SK-N-SH (cell line): ENCODE measurements around the gene LAMA4. TPM values are rescaled to one million over a fixed set of nuclear protein-coding genes. Genes with fewer than 3 reads are reported as not detected.

ENCODE experiments used
- CTCF ChIA-PET: fragments of 300-600, 350-600 bp; formaldehyde crosslinking; extraction: SDS; loops from one replicate; lab custom pipeline; 2021; lab: Yijun Ruan, JAX
- POLR2A ChIA-PET: fragments of 350-600 bp; sonication (Branson Sonifier 250); formaldehyde crosslinking; extraction: SDS; loops from one replicate; lab custom pipeline; 2020; ENCODE audit warnings: antibody characterized with exemption, inconsistent platforms; lab: Yijun Ruan, JAX
- DNase-seq: peaks from one replicate; pipeline ENCODE4 v3.0.0; 2012
- H2AFZ ChIP-seq: fragments of 200-600 bp; sonication (generic); 2 replicates; pipeline ENCODE4 v1.8.1; 2016; ENCODE audit warnings: antibody characterized with exemption, mild to moderate bottlenecking, low read depth
- H3F3A ChIP-seq: fragments of 200-600 bp; sonication (generic); replicated peaks from 2 replicates; pipeline ENCODE3; 2016; ENCODE audit warnings: antibody characterized with exemption, mild to moderate bottlenecking; ENCODE audit not compliant: insufficient read depth
- H3K27ac ChIP-seq, 2 experiments: fragments of 200-500 bp in 1 of 2; fragments of 200-600 bp in 1 of 2; sonication (Bioruptor generic) in 1 of 2; sonication (generic), shearing (Covaris generic) in 1 of 2; 2 replicates each; pipeline versions ENCODE4 v1.5.1 to v1.6.1; 2014 to 2016; ENCODE audit warnings: low read depth in 2 of 2, inconsistent platforms in 1 of 2, low read length in 1 of 2, mild to moderate bottlenecking in 1 of 2, mixed read lengths in 1 of 2
- H3K27me3 ChIP-seq: fragments of 200-600 bp; sonication (generic), shearing (Covaris generic); 2 replicates; pipeline ENCODE4 v1.6.1; 2016; ENCODE audit warnings: mixed run types; ENCODE audit not compliant: insufficient read depth
- H3K36me3 ChIP-seq, 2 experiments: fragments of 200-500 bp in 1 of 2; fragments of 200-600 bp in 1 of 2; sonication (Bioruptor generic) in 1 of 2; sonication (generic) in 1 of 2; replicated peaks in 1 of 2; 2 replicates each; pipeline versions ENCODE3 to v1.5.1; 2014 to 2016; ENCODE audit warnings: low read length in 1 of 2, mild to moderate bottlenecking in 1 of 2; ENCODE audit not compliant: insufficient read depth in 2 of 2, control insufficient read depth in 1 of 2
- H3K4me1 ChIP-seq, 2 experiments: fragments of 200-500 bp in 1 of 2; fragments of 200-600 bp in 1 of 2; sonication (Bioruptor generic) in 1 of 2; sonication (generic), shearing (Covaris generic) in 1 of 2; 2 replicates each; pipeline versions ENCODE4 v1.5.1 to v1.6.1; 2014 to 2016; ENCODE audit warnings: low read depth in 1 of 2, low read length in 1 of 2, mixed run types in 1 of 2; ENCODE audit not compliant: insufficient read depth in 2 of 2, control insufficient read depth in 1 of 2
- H3K4me2 ChIP-seq: fragments of 200-600 bp; sonication (generic), shearing (Covaris generic); 2 replicates; pipeline ENCODE4 v1.6.1; 2017; ENCODE audit warnings: mixed run types
- H3K4me3 ChIP-seq, 2 experiments: fragments of 200-500 bp in 1 of 2; fragments of 200-600 bp in 1 of 2; sonication (Bioruptor generic) in 1 of 2; sonication (generic), shearing (Covaris generic) in 1 of 2; 2 replicates each; pipeline versions ENCODE4 v1.5.1 to v1.8.1; 2014 to 2016; ENCODE audit warnings: low read depth in 2 of 2, inconsistent platforms in 1 of 2, low read length in 1 of 2, mild to moderate bottlenecking in 1 of 2, mixed read lengths in 1 of 2, moderate library complexity in 1 of 2
- H3K79me2 ChIP-seq: fragments of 200-600 bp; sonication (generic); 2 replicates; pipeline ENCODE4 v1.8.1; 2017; ENCODE audit warnings: mild to moderate bottlenecking; ENCODE audit not compliant: insufficient read depth
- H3K9ac ChIP-seq: fragments of 200-600 bp; sonication (generic); 2 replicates; pipeline ENCODE4 v1.6.1; 2017; ENCODE audit warnings: mixed run types
- H3K9me2 ChIP-seq: fragments of 200-600 bp; sonication (generic); 2 replicates; pipeline ENCODE4 v1.6.1; 2017; ENCODE audit warnings: mixed run types
- H3K9me3 ChIP-seq: fragments of 200-600 bp; sonication (generic); 2 replicates; pipeline ENCODE4 v1.6.1; 2017; ENCODE audit warnings: mixed run types, mild to moderate bottlenecking, moderate library complexity
- H4K20me1 ChIP-seq: fragments of 200-600 bp; sonication (generic); 2 replicates; pipeline ENCODE4 v1.6.1; 2017; ENCODE audit warnings: mild to moderate bottlenecking, mixed run types; ENCODE audit not compliant: insufficient read depth
- CTCF ChIP-seq: fragments of 200-600 bp; sonication (generic); IDR thresholded peaks from 2 replicates; pipeline ENCODE4 v1.6.1; 2017; ENCODE audit warnings: antibody characterized with exemption, mild to moderate bottlenecking, moderate library complexity
- EZH2phosphoT487 ChIP-seq: fragments of 200-600 bp; sonication (generic); IDR thresholded peaks from 2 replicates; pipeline ENCODE4 v1.6.1; 2017; ENCODE audit warnings: low read depth, mixed run types, mild to moderate bottlenecking, antibody characterized with exemption, moderate library complexity, borderline replicate concordance
- FOSL2 ChIP-seq: IDR thresholded peaks from 2 replicates; pipeline ENCODE4 v1.4.0; 2012; ENCODE audit warnings: low read depth, mild to moderate bottlenecking, moderate library complexity, borderline replicate concordance
- FOXJ3 ChIP-seq: sonication (generic); formaldehyde crosslinking; IDR thresholded peaks from 2 replicates; pipeline ENCODE4 v1.5.1; 2020; ENCODE audit warnings: mild to moderate bottlenecking, missing genetic modification reagents
- FOXM1 ChIP-seq: IDR thresholded peaks from 2 replicates; pipeline ENCODE4 v1.4.0; 2012; ENCODE audit warnings: low read depth, mild to moderate bottlenecking
- GABPA ChIP-seq: IDR thresholded peaks from 2 replicates; pipeline ENCODE4 v1.4.0; 2012; ENCODE audit warnings: low read depth, mild to moderate bottlenecking
- IRF3 ChIP-seq: fragments of 150-350 bp; IDR thresholded peaks from 2 replicates; pipeline ENCODE4 v1.6.1; 2016; ENCODE audit warnings: mild to moderate bottlenecking, low read depth, low read length
- MAX ChIP-seq: IDR thresholded peaks from 2 replicates; pipeline ENCODE4 v1.4.0; 2012; ENCODE audit warnings: low read depth
- RCOR1 ChIP-seq: fragments of 150-350 bp; IDR thresholded peaks from 2 replicates; pipeline ENCODE4 v1.6.1; 2017; ENCODE audit warnings: antibody characterized with exemption, low read length
- RFX5 ChIP-seq: IDR thresholded peaks from 2 replicates; pipeline ENCODE4 v1.6.1; 2012; ENCODE audit warnings: mild to moderate bottlenecking, improper control_type of control experiment, low read length
- RXRA ChIP-seq: IDR thresholded peaks from 2 replicates; pipeline ENCODE4 v1.4.0; 2012; ENCODE audit warnings: low read depth, mild to moderate bottlenecking, borderline replicate concordance
- SMC3 ChIP-seq: IDR thresholded peaks from 2 replicates; pipeline ENCODE4 v1.6.1; 2012; ENCODE audit warnings: low read depth, low read length, improper control_type of control experiment
- USF1 ChIP-seq: IDR thresholded peaks from 2 replicates; pipeline ENCODE4 v1.4.0; 2012; ENCODE audit warnings: low read depth, borderline replicate concordance
- WGBS: methylation state at CpG from one replicate; pipeline ENCODE4 v1.1.6; 2017; ENCODE audit warnings: low lambda C conversion rate; 5-methylcytosine and 5-hydroxymethylcytosine counted together
- polyA plus RNA-seq, 3 experiments: library from polyadenylated mRNA; depleted of rRNA; stranded (reverse); fragments of >200 nt; gene quantifications; 2 replicates each; pipeline ENCODE4 v1.2.3, GENCODE V29; 2012

The LAMA4 gene
- polyA plus RNA-seq, 1 of the 3 experiments (the other 2 are of a cell fraction): 9.4 TPM

GRCh38 chr6:112197636-112198035, 56.7 kb downstream of the LAMA4 start:
- 96% methylated on average over 2 of the region's 2 CpGs for WGBS
- Histone ChIP-seq H3K4me1 (peaks cover 0 to 31% of the 10 kb centered on the region in 2 experiments; a peak in 3 of 4 replicates), H3K36me3 (peaks cover 0 to 4% of the 10 kb centered on the region in 2 experiments), H3K79me2 (no peaks in the 10 kb centered on the region), H2AFZ (no peak overlapping the region), H3K27me3 (no peaks in the 10 kb centered on the region), H3K27ac (peak overlapping the region in 1 of 2 experiments; percentile 99; a peak in 2 of 4 replicates), H3K4me3 (no peak overlapping the region), H3K4me2 (no peak overlapping the region), H3K9ac (no peak overlapping the region), H4K20me1 (no peaks in the 10 kb centered on the region), H3F3A (no peaks in the 10 kb centered on the region), H3K9me2 (no peaks in the 10 kb centered on the region), H3K9me3 (no peaks in the 10 kb centered on the region)
- CTCF ChIA-PET: interaction anchor here (1.6 to 12.9 kb wide), 2 partner anchors 11 to 18 kb away, joined by 3 to 92 read pairs; no protein-coding TSS in a partner anchor
- POLR2A ChIA-PET: no interaction called here
- DNase-seq: no peak
- no peak for TF ChIP-seq RCOR1
- no peak for TF ChIP-seq RFX5
- TF ChIP-seq SMC3: no peak
- TF ChIP-seq FOSL2: no peak
- TF ChIP-seq IRF3: no peak
- TF ChIP-seq RXRA: no peak
- no peak for TF ChIP-seq CTCF
- TF ChIP-seq EZH2phosphoT487: no peak
- TF ChIP-seq GABPA: no peak
- TF ChIP-seq FOXJ3 (CRISPR knock-in tag): no peak
- no peak for TF ChIP-seq USF1
- no peak for TF ChIP-seq MAX

GRCh38 chr6:112196306-112196705, 58.1 kb downstream of the LAMA4 start:
- H3F3A ChIP-seq: no peaks in the 10 kb centered on the region
- H3K4me2 ChIP-seq: no peak overlapping the region
- no peaks in the 10 kb centered on the region for H3K27me3 ChIP-seq
- peaks cover 0 to 31% of the 10 kb centered on the region in 2 experiments; a peak in 2 of 4 replicates for H3K4me1 ChIP-seq
- DNase-seq: no peak
- H3K9me3 ChIP-seq: no peaks in the 10 kb centered on the region
- H3K79me2 ChIP-seq: no peaks in the 10 kb centered on the region
- H3K36me3 ChIP-seq: peaks cover 0 to 6% of the 10 kb centered on the region in 2 experiments
- no peak for TF ChIP-seq FOXM1
- H3K27ac ChIP-seq: peak overlapping the region in 1 of 2 experiments; percentile 99; a peak in 2 of 4 replicates
- H2AFZ ChIP-seq: no peak overlapping the region
- no peaks in the 10 kb centered on the region for H3K9me2 ChIP-seq
- WGBS: 73% methylated on average over 1 of the region's 1 CpG
- no peaks in the 10 kb centered on the region for H4K20me1 ChIP-seq
- ChIA-PET CTCF (interaction anchor here (0.8 to 12.9 kb wide), 6 partner anchors 10 to 115 kb away, joined by 3 to 92 read pairs (median 4); no protein-coding TSS in a partner anchor), POLR2A (no interaction called here)
- H3K9ac ChIP-seq: no peak overlapping the region
- no peak overlapping the region for H3K4me3 ChIP-seq
